Esophagus muscularis mucosa (tissue), 4 donors: ENCODE data around the gene ARHGAP12. TPM values are rescaled to one million over a fixed set of nuclear protein-coding genes. Genes with fewer than 3 reads are reported as not detected.

Source experiments
- DNase-seq: peaks from one replicate; pipeline ENCODE4 v3.0.0-alpha.2; 2017; ENCODE audit errors: extremely low spot score
- H3K27ac ChIP-seq, 4 donors: fragments of 200-600 bp; sonication (generic); replicated peaks in 1 of 4; 1 replicate in 3 of 4; 2 replicates in 1 of 4; pipeline ENCODE4 v1.5.1; 2016 to 2019; ENCODE audit warnings: mild to moderate bottlenecking in 1 of 4
- H3K27me3 ChIP-seq, 4 donors: fragments of 200-600 bp; sonication (generic); one replicate each; pipeline versions ENCODE4 v1.5.1 to v1.6.0; 2016 to 2019
- H3K36me3 ChIP-seq, 4 donors: fragments of 200-600 bp; sonication (generic); one replicate each; pipeline ENCODE4 v1.5.1; 2016 to 2019
- H3K4me1 ChIP-seq, 4 donors: fragments of 200-600 bp; sonication (generic); one replicate each; pipeline ENCODE4 v1.5.1; 2016 to 2019
- H3K4me3 ChIP-seq, 4 donors: fragments of 200-600 bp; sonication (generic); 1 replicate in 2 of 4; 2 replicates in 2 of 4; pipeline ENCODE4 v1.5.1; 2016 to 2019; ENCODE audit warnings: mild to moderate bottlenecking in 4 of 4, moderate library complexity in 1 of 4
- H3K9me3 ChIP-seq, 4 donors: fragments of 200-600 bp; sonication (generic); 1 replicate in 3 of 4; 2 replicates in 1 of 4; pipeline ENCODE4 v1.5.1; 2016 to 2019
- CTCF ChIP-seq, 3 experiments: fragments of 200-600 bp in 2 of 3; fragments of 450-650 bp in 1 of 3; sonication (generic) in 2 of 3; IDR thresholded peaks; one replicate each; pipeline ENCODE4 v1.5.1; 2017 to 2019; ENCODE audit warnings: antibody characterized with exemption in 3 of 3, mild to moderate bottlenecking in 2 of 3, moderate library complexity in 1 of 3
- EP300 ChIP-seq: sonication (generic); formaldehyde crosslinking; IDR thresholded peaks from one replicate; pipeline ENCODE4 v1.6.1; 2017; ENCODE audit warnings: antibody characterized with exemption
- POLR2A ChIP-seq: fragments of 450-650 bp; IDR thresholded peaks from one replicate; pipeline ENCODE4 v1.6.1; 2017; ENCODE audit warnings: antibody characterized with exemption, moderate library complexity, mild to moderate bottlenecking, low read depth
- POLR2AphosphoS5 ChIP-seq, 2 donors: sonication (generic); formaldehyde crosslinking; IDR thresholded peaks; one replicate each; pipeline ENCODE4 v1.6.1; 2017; ENCODE audit warnings: antibody characterized with exemption in 2 of 2
- WGBS: methylation state at CpG from one replicate; pipeline ENCODE4 v1.1.5; 2018; 5-methylcytosine and 5-hydroxymethylcytosine counted together
- intact Hi-C: fragments of 100-400 bp; cut with DNase I; formaldehyde crosslinking; loops from one replicate; pipeline ENCODE4 v1.15.1; 2023
- total RNA-seq, 4 donors: library from RNA; depleted of rRNA; stranded (reverse); fragments of >200 nt; gene quantifications; one replicate each; pipeline versions ENCODE4 v1.1.0 to v1.2.1, GENCODE V29; 2016

ARHGAP12 gene
- total RNA-seq, 4 donors from 2014 or later = 25.6 to 48.2 (median 35.8) TPM

GRCh38 chr10:31912898-31913850 lies 15.5 kb downstream of the ARHGAP12 start:
- H3K4me1 ChIP-seq = peaks cover 18 to 29% (median 26%) of the 10 kb centered on the region in 4 donors
- DNase-seq = no peak
- TF ChIP-seq EP300 (no peak), POLR2A (no peak), POLR2AphosphoS5 (IDR thresholded peaks at IDR 0.05) (no peak), CTCF (IDR thresholded peaks at IDR 0.05) (no peak)
- H3K9me3 ChIP-seq = no peaks in the 10 kb centered on the region
- peaks cover 0 to 4% (median 0%) of the 10 kb centered on the region in 4 donors for H3K36me3 ChIP-seq
- intact Hi-C loops = no loop called here
- H3K4me3 ChIP-seq = peak overlapping the region in 3 of 4 donors; percentile 5 to 30 (median 22)
- H3K27me3 ChIP-seq = no peaks in the 10 kb centered on the region
- WGBS = 48% methylated on average over 10 of the region's 10 CpGs
- no peak overlapping the region for H3K27ac ChIP-seq

GRCh38 chr10:31912289-31912688 lies 16.3 kb downstream of the ARHGAP12 start:
- Histone ChIP-seq H3K4me3 (peak overlapping the region in 1 of 4 donors; percentile 22), H3K27me3 (no peaks in the 10 kb centered on the region), H3K36me3 (peaks cover 0 to 8% (median 0%) of the 10 kb centered on the region in 4 donors), H3K4me1 (peaks cover 18 to 36% (median 30%) of the 10 kb centered on the region in 4 donors), H3K9me3 (no peaks in the 10 kb centered on the region), H3K27ac (no peak overlapping the region)
- no peak for TF ChIP-seq POLR2AphosphoS5 (IDR thresholded peaks at IDR 0.05)
- TF ChIP-seq EP300 = no peak
- TF ChIP-seq CTCF (IDR thresholded peaks at IDR 0.05) = no peak
- TF ChIP-seq POLR2A = no peak
- no peak for DNase-seq
- WGBS = 54% methylated on average over 2 of the region's 2 CpGs
- intact Hi-C loops = no loop called here

- Histone ChIP-seq H3K9me3 (no peaks in the 10 kb centered on the region), H3K36me3 (peaks cover 0 to 8% (median 1%) of the 10 kb centered on the region in 4 donors), H3K27me3 (no peaks in the 10 kb centered on the region), H3K4me1 (peaks cover 29 to 41% (median 33%) of the 10 kb centered on the region in 4 donors), H3K27ac (no peak overlapping the region), H3K4me3 (no peak overlapping the region)
- TF ChIP-seq EP300 = no peak
- no peak for TF ChIP-seq POLR2AphosphoS5 (IDR thresholded peaks at IDR 0.05)
- TF ChIP-seq CTCF (IDR thresholded peaks at IDR 0.05) = no peak
- TF ChIP-seq POLR2A = no peak
- 87% methylated on average over 3 of the region's 3 CpGs for WGBS
- DNase-seq = no peak
- intact Hi-C loops = no loop called here
These were observed 18.6 kb downstream of the ARHGAP12 start for GRCh38 chr10:31910016-31910415.

GRCh38 chr10:31908157-31908556 lies 20.5 kb downstream of the ARHGAP12 start:
- Histone ChIP-seq H3K27ac (no peak overlapping the region), H3K36me3 (peaks cover 0 to 8% (median 1%) of the 10 kb centered on the region in 4 donors), H3K4me3 (no peak overlapping the region), H3K27me3 (no peaks in the 10 kb centered on the region), H3K9me3 (no peaks in the 10 kb centered on the region), H3K4me1 (peaks cover 21 to 33% (median 26%) of the 10 kb centered on the region in 4 donors)
- no peak for DNase-seq
- intact Hi-C loops = no loop called here
- TF ChIP-seq EP300 (no peak), CTCF (IDR thresholded peaks at IDR 0.05) (no peak), POLR2AphosphoS5 (IDR thresholded peaks at IDR 0.05) (no peak), POLR2A (no peak)
- WGBS = 70% methylated on average over 7 of the region's 7 CpGs
